ENCODE results near the gene SLC4A11. TPM values are rescaled to one million over a fixed set of nuclear protein-coding genes. Genes with fewer than 3 reads are reported as not detected.
"Not testable (repeated sequence)": the region's sequence is repeated elsewhere in the genome, so short reads cannot be mapped to it uniquely, and the experiment has no call there.

The SLC4A11 gene
- total RNA-seq, 4 donors from 2014 or later: 0.20 to 1.4 (median 0.69) TPM

- Histone ChIP-seq H3K4me1 (peaks cover 0 to 10% (median 0%) of the 10 kb centered on the region in 4 donors), H3K4me3 (no peak overlapping the region), H3K27ac (no peak overlapping the region), H3K27me3 (no peaks in the 10 kb centered on the region), H3K9me3 (no peaks in the 10 kb centered on the region), H3K36me3 (no peaks in the 10 kb centered on the region)
- WGBS, 2 donors (ENCODE audit: low coverage in 1 of 2): 86 to 90% methylated on average over 3 of the region's 3 CpGs
- in situ Hi-C loops (cut with MboI; ENCODE audit: low pct_ligation_motif_present in 1 of 4, low pct_unique_long_range_greater_than_20kb in 1 of 4, low sequenced_read_pairs in 3 of 4) (no loop called here), intact Hi-C loops (cut with DNase I; ENCODE audit: low total_unique reads) (no loop called here)
- no peak for TF ChIP-seq POLR2A (IDR thresholded peaks at IDR 0.05)
- TF ChIP-seq EP300 (IDR thresholded peaks at IDR 0.05; ENCODE audit: low read depth): no peak
- no peak for TF ChIP-seq POLR2AphosphoS5 (IDR thresholded peaks at IDR 0.05)
- TF ChIP-seq CTCF (IDR thresholded peaks at IDR 0.05): no peak
- DNase-seq: no peak
Measured at GRCh38 chr20:3183896-3184612, 54.9 kb downstream of the SLC4A11 start.

GRCh38 chr20:3182429-3182828 is 56.6 kb downstream of the SLC4A11 start:
- intact Hi-C loops (cut with DNase I; ENCODE audit: low total_unique reads); DNase-seq; H3K27ac ChIP-seq; H3K36me3 ChIP-seq; H3K9me3 ChIP-seq; in situ Hi-C loops (cut with MboI; ENCODE audit: low pct_ligation_motif_present in 1 of 4, low pct_unique_long_range_greater_than_20kb in 1 of 4, low sequenced_read_pairs in 3 of 4); H3K27me3 ChIP-seq; H3K4me3 ChIP-seq; H3K4me1 ChIP-seq: not testable (repeated sequence)
- 94 to 100% methylated on average over 1 to 5 of the region's 5 CpGs for WGBS, 2 donors (ENCODE audit: low coverage in 1 of 2)

- Histone ChIP-seq H3K36me3 (no peaks in the 10 kb centered on the region), H3K4me3 (no peak overlapping the region), H3K27ac (no peak overlapping the region), H3K9me3 (no peaks in the 10 kb centered on the region), H3K27me3 (no peaks in the 10 kb centered on the region), H3K4me1 (peaks cover 0 to 10% (median 0%) of the 10 kb centered on the region in 4 donors)
- no peak for TF ChIP-seq POLR2A (IDR thresholded peaks at IDR 0.05)
- TF ChIP-seq CTCF (IDR thresholded peaks at IDR 0.05): no peak
- in situ Hi-C loops (cut with MboI; ENCODE audit: low pct_ligation_motif_present in 1 of 4, low pct_unique_long_range_greater_than_20kb in 1 of 4, low sequenced_read_pairs in 3 of 4): no loop called here
- intact Hi-C loops (cut with DNase I; ENCODE audit: low total_unique reads): no loop called here
- no peak for DNase-seq
- 44 to 46% methylated on average over 2 to 5 of the region's 5 CpGs for WGBS, 2 donors (ENCODE audit: low coverage in 1 of 2)
Measured at GRCh38 chr20:3181270-3181669, 57.7 kb downstream of the SLC4A11 start.

GRCh38 chr20:3180319-3180718 is 58.7 kb downstream of the SLC4A11 start:
- peaks cover 6% of the 10 kb centered on the region for H3K27me3 ChIP-seq
- no peak overlapping the region for H3K4me3 ChIP-seq
- in situ Hi-C loops (cut with MboI; ENCODE audit: low pct_ligation_motif_present in 1 of 4, low pct_unique_long_range_greater_than_20kb in 1 of 4, low sequenced_read_pairs in 3 of 4): no loop called here
- TF ChIP-seq EP300 (IDR thresholded peaks at IDR 0.05; ENCODE audit: low read depth) (no peak), POLR2A (IDR thresholded peaks at IDR 0.05) (no peak), CTCF (IDR thresholded peaks at IDR 0.05) (no peak), POLR2AphosphoS5 (IDR thresholded peaks at IDR 0.05) (no peak)
- intact Hi-C loops (cut with DNase I; ENCODE audit: low total_unique reads): no loop called here
- 65 to 68% methylated on average over 2 to 4 of the region's 4 CpGs for WGBS, 2 donors (ENCODE audit: low coverage in 1 of 2)
- no peaks in the 10 kb centered on the region for H3K36me3 ChIP-seq
- peaks cover 0 to 10% (median 0%) of the 10 kb centered on the region in 4 donors for H3K4me1 ChIP-seq
- H3K27ac ChIP-seq: no peak overlapping the region
- DNase-seq: no peak
- H3K9me3 ChIP-seq: no peaks in the 10 kb centered on the region
